HG03064 (cell line): ENCODE data around the gene MARCKSL1.
"Not testable (repeated sequence)": the region's sequence is repeated elsewhere in the genome, so short reads cannot be mapped to it uniquely, and the experiment has no call there.

Source experiments
- ATAC-seq: cut with Tn5 transposase; IDR thresholded peaks from one replicate; pipeline ENCODE4 v1.9.1; 2021; ENCODE audit warnings: low read depth; ENCODE audit not compliant: unreplicated experiment

The MARCKSL1 gene

GRCh38 chr1:32335790-32336590 is at the start of gene MARCKSL1:
Gene MARCKSL1 (minus strand): TSS chr1:32336233. CDS start chr1:32336033, 200 bp downstream.
- no peak for ATAC-seq

GRCh38 chr1:32380057-32380456 is 44.0 kb upstream of the MARCKSL1 start:
- ATAC-seq = no peak

- ATAC-seq = no peak
Measured at GRCh38 chr1:32377541-32378220, 41.6 kb upstream of the MARCKSL1 start.

- no peak for ATAC-seq
Measured at GRCh38 chr1:32376199-32376598, 40.2 kb upstream of the MARCKSL1 start.

- ATAC-seq = no peak
Measured at GRCh38 chr1:32373996-32374592, 38.1 kb upstream of the MARCKSL1 start.

- ATAC-seq = no peak
Measured at GRCh38 chr1:32372149-32372756, 36.2 kb upstream of the MARCKSL1 start.

GRCh38 chr1:32367912-32368635 is 32.0 kb upstream of the MARCKSL1 start:
- no peak for ATAC-seq

GRCh38 chr1:32365445-32365844 is 29.4 kb upstream of the MARCKSL1 start:
- no peak for ATAC-seq

GRCh38 chr1:32364836-32365235 is 28.8 kb upstream of the MARCKSL1 start:
- no peak for ATAC-seq

- no peak for ATAC-seq
Measured at GRCh38 chr1:32363713-32364112, 27.7 kb upstream of the MARCKSL1 start.

- no peak for ATAC-seq
Measured at GRCh38 chr1:32362474-32363313, 26.7 kb upstream of the MARCKSL1 start, which contains the start of the genes FAM229A and TSSK3. Gene FAM229A (minus strand): TSS chr1:32362485. CDS start chr1:32362091, 394 bp downstream. Gene TSSK3 (plus strand): TSS chr1:32362539. CDS start chr1:32362702, 163 bp downstream.

GRCh38 chr1:32361674-32362473 is 25.8 kb upstream of the MARCKSL1 start:
- ATAC-seq = no peak

GRCh38 chr1:32361308-32361673 is 25.3 kb upstream of the MARCKSL1 start:
- ATAC-seq = no peak

- ATAC-seq = no peak
Measured at GRCh38 chr1:32358435-32358834, 22.4 kb upstream of the MARCKSL1 start.

- no peak for ATAC-seq
Measured at GRCh38 chr1:32357614-32358013, 21.6 kb upstream of the MARCKSL1 start.

GRCh38 chr1:32356478-32356877 is 20.4 kb upstream of the MARCKSL1 start:
- no peak for ATAC-seq

GRCh38 chr1:32355778-32356177 is 19.7 kb upstream of the MARCKSL1 start:
- ATAC-seq = not testable (repeated sequence)

- no peak for ATAC-seq
Measured at GRCh38 chr1:32353886-32354570, 18.0 kb upstream of the MARCKSL1 start.
